T-cell (primary cell): ENCODE data around the gene MBP. TPM values are rescaled to one million over a fixed set of nuclear protein-coding genes. Genes with fewer than 3 reads are reported as not detected.

Experiments
- ATAC-seq, 4 experiments: fragments of 200-7000 bp in 3 of 4; fragments of 150-1000 bp in 1 of 4; cut with Tn5 transposase; replicated peaks in 1 of 4; 1 replicate in 3 of 4; 2 replicates in 1 of 4; pipeline ENCODE4 v1.10.0; 2021; ENCODE audit warnings: moderate library complexity in 3 of 4, mild to moderate bottlenecking in 2 of 4, moderate number of reproducible peaks in 1 of 4
- CTCF ChIA-PET, 2 donors: fragments of 300-600 bp; sonication (Branson Sonifier 250); formaldehyde crosslinking; loops; one replicate each; lab custom pipeline; 2022; ENCODE audit warnings: antibody characterized with exemption in 2 of 2; lab: Charles Lee
- POLR2A ChIA-PET, 2 donors: fragments of 300-600 bp; sonication (Branson Sonifier 250); formaldehyde crosslinking; loops; one replicate each; lab custom pipeline; 2022; ENCODE audit warnings: antibody characterized with exemption in 2 of 2; lab: Charles Lee
- DNase-seq, 35 experiments: peaks; one replicate each; pipeline versions ENCODE4 v3.0.0 to v3.0.0-alpha.2; 2013 to 2023
- H3K27ac ChIP-seq: one replicate; pipeline ENCODE4 v1.5.1; 2013; ENCODE audit warnings: low read length
- H3K27me3 ChIP-seq, 2 experiments: replicated peaks in 1 of 2; 1 replicate in 1 of 2; 2 replicates in 1 of 2; pipeline versions ENCODE4 v1.6.1 to v1.7.0; 2013; ENCODE audit warnings: low read length in 1 of 2, mixed read lengths in 1 of 2; ENCODE audit not compliant: control insufficient read depth in 2 of 2, insufficient read depth in 2 of 2; ENCODE audit errors: extremely low read depth in 1 of 2
- H3K36me3 ChIP-seq, 2 donors: 1 replicate in 1 of 2; 2 replicates in 1 of 2; pipeline versions ENCODE4 v1.6.1 to v1.7.0; 2013; ENCODE audit warnings: low read length in 1 of 2; ENCODE audit not compliant: control insufficient read depth in 2 of 2, insufficient read depth in 1 of 2; ENCODE audit errors: extremely low read depth in 1 of 2
- H3K4me1 ChIP-seq, 2 experiments: 1 replicate in 1 of 2; 2 replicates in 1 of 2; pipeline versions ENCODE4 v1.6.1 to v1.7.0; 2013; ENCODE audit warnings: low read length in 2 of 2, mixed read lengths in 1 of 2; ENCODE audit not compliant: insufficient read depth in 2 of 2, control insufficient read depth in 1 of 2; ENCODE audit errors: extremely low read depth in 1 of 2
- H3K4me3 ChIP-seq, 2 donors: 1 replicate in 1 of 2; 2 replicates in 1 of 2; pipeline versions ENCODE4 v1.5.1 to v1.7.0; 2013; ENCODE audit warnings: mild to moderate bottlenecking in 2 of 2, low read length in 1 of 2, moderate library complexity in 1 of 2; ENCODE audit not compliant: control insufficient read depth in 1 of 2; ENCODE audit errors: extremely low read depth in 1 of 2
- H3K9me3 ChIP-seq: 2 replicates; pipeline ENCODE4 v1.7.0; 2013
- H3K27ac Mint-ChIP-seq, 2 donors: one replicate each; pipeline ENCODE4 v1.8.0; 2020 to 2021; ENCODE audit warnings: mild to moderate bottlenecking in 2 of 2, mixed read lengths in 2 of 2
- H3K27me3 Mint-ChIP-seq, 2 donors: one replicate each; pipeline ENCODE4 v1.8.0; 2021 to 2022; ENCODE audit warnings: mixed read lengths in 2 of 2
- H3K36me3 Mint-ChIP-seq: one replicate; pipeline ENCODE4 v1.8.0; 2021; ENCODE audit warnings: mixed read lengths
- H3K4me1 Mint-ChIP-seq, 3 donors: one replicate each; pipeline ENCODE4 v1.8.0; 2020 to 2022; ENCODE audit warnings: mixed read lengths in 3 of 3, mild to moderate bottlenecking in 1 of 3
- H3K4me3 Mint-ChIP-seq, 3 donors: one replicate each; pipeline ENCODE4 v1.8.0; 2020 to 2022; ENCODE audit warnings: mild to moderate bottlenecking in 3 of 3, mixed read lengths in 3 of 3, moderate library complexity in 3 of 3
- H3K9me3 Mint-ChIP-seq, 3 donors: one replicate each; pipeline ENCODE4 v1.8.0; 2020 to 2022; ENCODE audit warnings: mixed read lengths in 3 of 3
- WGBS: methylation state at CpG from one replicate; pipeline ENCODE4 v1.1.5; 2013; ENCODE audit warnings: missing lambda C conversion rate; ENCODE audit not compliant: insufficient coverage; 5-methylcytosine and 5-hydroxymethylcytosine counted together
- total RNA-seq, 35 experiments: library from RNA in 6 of 35; stranded (reverse) in 6 of 35; fragments of 120-200 nt in 1 of 35; gene quantifications; one replicate each; pipeline versions ENCODE4 v1.2.1 to v1.2.4 and lab custom pipeline; 2013 to 2026

MBP gene
- total RNA-seq, 5 donors from 2014 or later (not counting 1 experiment from before 2014, with no cell fraction given), result 114 to 185 (median 152) TPM

- H3K9me3 ChIP-seq, result no peaks in the 10 kb centered on the region
- Mint-ChIP-seq H3K4me1 (peaks cover 35 to 40% (median 37%) of the 10 kb centered on the region in 3 donors), H3K9me3 (no peaks in the 10 kb centered on the region), H3K27me3 (no peaks in the 10 kb centered on the region), H3K4me3 (no peak overlapping the region), H3K27ac (no peak overlapping the region), H3K36me3 (peaks cover 10% of the 10 kb centered on the region)
- DNase-seq (no peak), ATAC-seq (no peak)
- H3K4me3 ChIP-seq, result no peak overlapping the region
- ChIA-PET POLR2A (no interaction called here), CTCF (no interaction called here)
- peaks cover 0 to 6% of the 10 kb centered on the region in 2 donors for H3K36me3 ChIP-seq
- H3K4me1 ChIP-seq, result peaks cover 4 to 28% of the 10 kb centered on the region in 2 experiments
- 77% methylated on average over 7 of the region's 7 CpGs for WGBS
- H3K27me3 ChIP-seq, result peaks cover 0 to 2% of the 10 kb centered on the region in 2 experiments
- no peak overlapping the region for H3K27ac ChIP-seq
Measured at GRCh38 chr18:77001979-77002378, 130.6 kb downstream of the MBP start.

GRCh38 chr18:77001041-77001440 lies 131.5 kb downstream of the MBP start:
- Mint-ChIP-seq H3K27ac (no peak overlapping the region), H3K9me3 (no peaks in the 10 kb centered on the region), H3K4me1 (peaks cover 30 to 35% (median 32%) of the 10 kb centered on the region in 3 donors), H3K27me3 (no peaks in the 10 kb centered on the region), H3K36me3 (peaks cover 7% of the 10 kb centered on the region), H3K4me3 (no peak overlapping the region)
- Histone ChIP-seq H3K4me1 (peaks cover 4 to 22% of the 10 kb centered on the region in 2 experiments), H3K9me3 (no peaks in the 10 kb centered on the region), H3K27me3 (peaks cover 0 to 5% of the 10 kb centered on the region in 2 experiments), H3K27ac (no peak overlapping the region), H3K36me3 (peaks cover 0 to 3% of the 10 kb centered on the region in 2 donors), H3K4me3 (no peak overlapping the region)
- DNase-seq (no peak), ATAC-seq (no peak)
- ChIA-PET POLR2A (interaction anchor here (0.6 to 0.8 kb wide), 2 partner anchors 54 to 192 kb away, joined by 3 read pairs; no protein-coding TSS in a partner anchor), CTCF (interaction anchor here (0.6 to 2.3 kb wide), 22 partner anchors 9 to 629 kb away, joined by 3 to 16 read pairs (median 4); no protein-coding TSS in a partner anchor)
- 88% methylated on average over 14 of the region's 19 CpGs for WGBS

GRCh38 chr18:77000527-77000926 lies 132.1 kb downstream of the MBP start:
- Mint-ChIP-seq H3K27ac (no peak overlapping the region), H3K27me3 (no peaks in the 10 kb centered on the region), H3K4me1 (peaks cover 25 to 30% (median 26%) of the 10 kb centered on the region in 3 donors), H3K9me3 (no peaks in the 10 kb centered on the region), H3K4me3 (no peak overlapping the region), H3K36me3 (peaks cover 2% of the 10 kb centered on the region)
- POLR2A ChIA-PET, result interaction anchor here (0.6 to 0.8 kb wide), 2 partner anchors 55 to 193 kb away, joined by 3 read pairs; no protein-coding TSS in a partner anchor
- DNase-seq (peak in 27 of 35 experiments; percentile 12 to 75 (median 40)), ATAC-seq (no peak)
- H3K4me1 ChIP-seq, result peaks cover 4 to 18% of the 10 kb centered on the region in 2 experiments
- H3K9me3 ChIP-seq, result no peaks in the 10 kb centered on the region
- H3K27me3 ChIP-seq, result peaks cover 0 to 5% of the 10 kb centered on the region in 2 experiments
- CTCF ChIA-PET, result interaction anchor here (0.7 to 2.3 kb wide), 25 partner anchors 8 to 214 kb away, joined by 3 to 16 read pairs (median 4); no protein-coding TSS in a partner anchor
- 50% methylated on average over 2 of the region's 11 CpGs for WGBS
- H3K36me3 ChIP-seq, result no peaks in the 10 kb centered on the region
- H3K27ac ChIP-seq, result no peak overlapping the region
- no peak overlapping the region for H3K4me3 ChIP-seq

- ChIA-PET CTCF (interaction anchor here (0.5 to 2.3 kb wide), 8 partner anchors 16 to 213 kb away, joined by 3 to 14 read pairs (median 5); no protein-coding TSS in a partner anchor), POLR2A (interaction anchor here in 1 of 2 donors (0.6 kb wide), 1 partner anchor 136 kb away, joined by 4 read pairs; no protein-coding TSS in a partner anchor)
- peaks cover 11 to 15% (median 12%) of the 10 kb centered on the region in 3 donors for H3K4me1 Mint-ChIP-seq
- ATAC-seq, result no peak
- H3K4me3 Mint-ChIP-seq, result no peak overlapping the region
- no peaks in the 10 kb centered on the region for H3K36me3 Mint-ChIP-seq
- H3K4me1 ChIP-seq, result peaks cover 0 to 4% of the 10 kb centered on the region in 2 experiments
- no peak for DNase-seq
- H3K27me3 ChIP-seq, result peaks cover 0 to 5% of the 10 kb centered on the region in 2 experiments
- H3K4me3 ChIP-seq, result no peak overlapping the region
- WGBS, result 89% methylated on average over 13 of the region's 13 CpGs
- no peaks in the 10 kb centered on the region for H3K9me3 ChIP-seq
- H3K27ac Mint-ChIP-seq, result no peak overlapping the region
- no peaks in the 10 kb centered on the region for H3K9me3 Mint-ChIP-seq
- no peaks in the 10 kb centered on the region for H3K27me3 Mint-ChIP-seq
- no peak overlapping the region for H3K27ac ChIP-seq
- H3K36me3 ChIP-seq, result no peaks in the 10 kb centered on the region
Measured at GRCh38 chr18:76999077-76999476, 133.5 kb downstream of the MBP start.

GRCh38 chr18:76997951-76998808 lies 134.4 kb downstream of the MBP start:
- H3K27me3 Mint-ChIP-seq, result no peaks in the 10 kb centered on the region
- CTCF ChIA-PET, result interaction anchor here (0.9 to 1.5 kb wide), 3 partner anchors 7 to 214 kb away, joined by 4 to 7 read pairs (median 4); no protein-coding TSS in a partner anchor

GRCh38 chr18:76996429-76996828 lies 136.2 kb downstream of the MBP start:
- Histone ChIP-seq H3K27me3 (peaks cover 0 to 5% of the 10 kb centered on the region in 2 experiments), H3K36me3 (no peaks in the 10 kb centered on the region), H3K4me3 (no peak overlapping the region), H3K27ac (no peak overlapping the region), H3K4me1 (peaks cover 0 to 4% of the 10 kb centered on the region in 2 experiments), H3K9me3 (no peaks in the 10 kb centered on the region)
- POLR2A ChIA-PET, result interaction anchor here in 1 of 2 donors (0.7 kb wide), 1 partner anchor 1983 kb away, joined by 3 read pairs; no protein-coding TSS in a partner anchor
- ATAC-seq (no peak), DNase-seq (no peak)
- Mint-ChIP-seq H3K27ac (no peak overlapping the region), H3K36me3 (no peaks in the 10 kb centered on the region), H3K4me1 (peaks cover 6 to 8% (median 7%) of the 10 kb centered on the region in 3 donors), H3K4me3 (no peak overlapping the region), H3K27me3 (no peaks in the 10 kb centered on the region), H3K9me3 (no peaks in the 10 kb centered on the region)
- CTCF ChIA-PET, result interaction anchor here in 1 of 2 donors (0.6 to 1.9 kb wide), 3 partner anchors 9 to 324 kb away, joined by 3 to 8 read pairs (median 7); no protein-coding TSS in a partner anchor
- WGBS, result 92% methylated on average over 2 of the region's 7 CpGs

More at GRCh38 chr18:76997951-76998808, 134.4 kb downstream of the MBP start:
- POLR2A ChIA-PET, result interaction anchor here in 1 of 2 donors (0.5 to 0.7 kb wide), 2 partner anchors 180 to 196 kb away, joined by 3 read pairs; no protein-coding TSS in a partner anchor
- H3K4me1 Mint-ChIP-seq, result peaks cover 6 to 10% (median 7%) of the 10 kb centered on the region in 3 donors
- Histone ChIP-seq H3K36me3 (no peaks in the 10 kb centered on the region), H3K4me3 (no peak overlapping the region), H3K27ac (no peak overlapping the region), H3K9me3 (no peaks in the 10 kb centered on the region), H3K27me3 (peaks cover 0 to 5% of the 10 kb centered on the region in 2 experiments), H3K4me1 (peaks cover 0 to 4% of the 10 kb centered on the region in 2 experiments)
- H3K9me3 Mint-ChIP-seq, result no peaks in the 10 kb centered on the region
- no peak overlapping the region for H3K27ac Mint-ChIP-seq
- no peaks in the 10 kb centered on the region for H3K36me3 Mint-ChIP-seq
- H3K4me3 Mint-ChIP-seq, result no peak overlapping the region
- WGBS, result 93% methylated on average over 26 of the region's 38 CpGs
- DNase-seq (no peak), ATAC-seq (no peak)
